Hypothalamus (tissue), 51 donors: ENCODE results near the gene TKFC.

Source experiments
- DNase-seq, 51 donors: peaks; one replicate each; lab custom pipeline; 2025; lab: John Stamatoyannopoulos, UW

Gene TKFC

DNA sequence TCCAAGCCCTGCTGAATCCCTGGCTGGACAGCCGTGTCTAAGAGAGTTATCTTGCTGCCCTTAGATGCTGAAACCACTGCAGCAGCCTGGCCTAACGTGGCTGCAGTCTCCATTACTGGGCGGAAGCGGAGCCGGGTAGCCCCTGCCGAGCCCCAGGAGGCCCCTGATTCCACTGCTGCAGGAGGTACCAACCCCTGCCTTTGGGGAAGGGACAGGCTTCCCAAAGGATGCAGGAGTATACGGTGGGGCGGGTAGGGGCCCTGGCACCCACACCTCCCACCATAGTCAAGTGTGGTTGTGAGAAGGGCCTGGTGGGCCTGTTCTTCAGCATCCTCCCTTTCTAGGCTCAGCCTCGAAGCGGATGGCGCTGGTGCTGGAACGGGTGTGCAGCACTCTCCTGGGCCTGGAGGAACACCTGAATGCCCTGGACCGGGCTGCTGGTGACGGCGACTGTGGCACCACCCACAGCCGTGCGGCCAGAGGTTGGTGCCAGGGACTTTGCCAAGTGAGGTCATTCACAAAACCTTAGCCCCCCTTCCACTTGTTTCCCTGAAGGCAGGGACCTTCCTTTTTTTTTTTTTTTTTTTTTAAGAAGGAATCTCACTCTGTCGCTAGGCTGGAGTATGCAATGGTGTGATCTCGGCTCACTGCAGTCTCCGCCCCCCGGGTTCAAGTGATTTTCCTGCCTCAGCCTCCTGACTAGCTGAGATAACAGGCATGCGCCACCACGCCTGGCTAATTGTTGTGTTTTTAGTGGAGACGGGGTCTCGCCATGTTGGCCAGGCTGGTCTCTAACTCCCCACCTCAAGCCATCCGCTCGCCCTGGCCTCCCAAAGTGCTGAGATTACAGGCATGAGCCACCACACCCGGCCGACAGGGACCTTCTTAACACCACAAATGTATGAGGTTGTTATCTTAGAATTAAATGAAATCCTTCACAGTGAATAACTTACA is 11.0 kb downstream of the TKFC start:
- DNase-seq = no peak

DNA sequence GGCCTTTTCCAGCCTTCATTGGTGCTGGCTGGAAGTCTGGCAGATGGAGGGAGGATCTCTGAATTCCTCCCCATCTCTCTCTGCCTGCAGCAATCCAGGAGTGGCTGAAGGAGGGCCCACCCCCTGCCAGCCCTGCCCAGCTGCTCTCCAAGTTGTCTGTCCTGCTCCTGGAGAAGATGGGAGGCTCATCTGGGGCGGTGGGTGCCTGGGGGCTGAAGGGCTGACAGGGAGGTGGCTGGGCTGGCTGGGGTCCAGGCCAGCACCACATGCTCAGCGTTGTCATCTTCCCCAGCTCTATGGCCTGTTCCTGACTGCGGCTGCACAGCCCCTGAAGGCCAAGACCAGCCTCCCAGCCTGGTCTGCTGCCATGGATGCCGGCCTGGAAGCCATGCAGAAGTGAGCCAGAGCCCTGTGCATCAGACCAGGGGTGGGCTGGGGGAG is 12.2 kb downstream of the TKFC start:
- no peak for DNase-seq

DNA sequence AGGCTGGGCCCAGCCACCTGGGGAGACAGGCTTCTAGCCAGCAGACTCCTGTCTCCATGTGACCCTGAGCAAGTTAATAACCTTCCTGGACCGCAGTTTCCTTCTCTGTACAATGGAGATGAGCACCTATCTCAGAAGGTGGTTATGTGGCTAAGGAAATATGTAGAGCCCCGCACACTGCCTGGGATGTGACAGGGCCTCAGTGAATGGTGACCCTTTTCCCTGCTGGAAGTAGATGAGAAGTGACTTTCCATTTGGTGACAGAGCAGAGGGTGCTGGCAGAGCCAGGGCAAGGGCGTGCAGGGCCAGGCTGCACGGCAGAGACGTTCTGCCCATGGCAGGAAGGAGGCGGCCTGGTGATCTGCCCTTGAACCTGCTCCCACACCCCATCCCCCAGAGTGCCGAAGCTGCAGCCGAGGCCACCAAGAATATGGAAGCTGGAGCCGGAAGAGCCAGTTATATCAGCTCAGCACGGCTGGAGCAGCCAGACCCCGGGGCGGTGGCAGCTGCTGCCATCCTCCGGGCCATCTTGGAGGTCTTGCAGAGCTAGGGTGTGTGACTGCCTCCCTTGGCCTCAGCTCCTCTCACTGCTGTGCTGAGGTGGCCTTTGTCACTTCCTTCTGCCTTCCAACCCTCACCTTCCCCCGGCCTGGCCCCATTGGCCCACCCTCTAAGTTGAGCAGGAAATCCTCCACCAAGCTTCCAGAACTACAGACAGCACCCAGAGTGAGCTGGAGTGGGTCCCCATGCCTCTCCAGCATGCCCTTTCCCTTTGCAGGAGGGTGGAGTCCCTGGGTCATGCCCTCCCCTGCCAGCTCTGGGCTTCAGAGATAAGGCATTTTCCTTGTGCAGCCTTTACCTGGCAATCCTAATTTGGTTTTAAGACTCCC is 13.2 kb downstream of the TKFC start:
- DNase-seq = no peak

DNA sequence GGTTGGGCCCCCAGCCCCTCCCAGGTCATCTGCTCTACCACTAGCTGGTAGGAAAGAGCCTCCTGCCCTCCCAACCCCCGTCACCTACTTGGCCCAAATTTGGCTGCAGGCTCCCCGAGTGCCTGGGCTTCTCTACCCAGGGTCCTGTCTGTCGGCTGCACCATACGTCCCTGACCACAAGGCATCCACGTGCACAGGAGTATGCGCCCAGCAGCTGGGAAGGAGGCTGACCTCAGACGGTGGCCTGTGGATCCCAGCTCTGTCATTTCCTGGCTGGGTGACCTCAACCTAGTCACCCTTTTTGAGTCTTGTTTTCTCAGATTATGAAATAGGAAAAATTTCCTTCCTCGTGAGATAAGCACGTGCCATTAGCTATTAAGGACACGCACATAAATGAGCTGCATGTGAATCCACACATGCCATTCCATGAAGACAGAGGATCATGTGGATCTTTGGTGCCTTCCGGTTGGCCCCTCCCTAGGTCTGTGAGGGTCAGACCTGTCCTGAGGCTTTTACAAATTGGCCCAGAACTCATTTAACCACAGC is 15.0 kb downstream of the TKFC start:
- no peak for DNase-seq

DNA sequence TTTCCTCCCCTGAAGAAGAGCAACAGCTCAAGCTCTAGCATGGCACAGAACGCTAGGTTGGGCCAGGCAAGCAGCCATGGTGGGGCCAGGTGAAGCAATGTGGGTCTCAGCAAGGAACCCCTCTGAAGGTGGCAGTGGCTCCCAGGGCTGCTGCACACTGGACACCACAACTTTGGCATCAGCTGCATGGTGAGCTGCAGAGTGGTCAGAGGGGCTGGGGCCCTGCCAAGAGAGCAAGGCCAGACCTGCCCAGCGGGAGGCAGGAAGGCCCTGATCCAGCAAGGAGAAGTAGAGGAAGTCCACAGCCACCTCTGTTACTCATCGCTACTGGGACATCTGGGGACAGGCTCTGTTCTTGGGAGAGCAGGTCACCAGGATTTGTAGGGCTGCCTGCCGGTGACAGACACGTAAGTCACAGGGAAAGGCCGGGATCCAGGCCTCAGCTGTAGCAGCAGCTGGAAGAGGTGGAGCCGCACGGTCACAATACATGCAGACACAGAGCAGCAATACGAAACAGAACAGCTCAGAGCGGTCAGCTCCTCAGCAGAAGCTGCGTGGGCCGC is 16.2 kb downstream of the TKFC start:
- no peak for DNase-seq

DNA sequence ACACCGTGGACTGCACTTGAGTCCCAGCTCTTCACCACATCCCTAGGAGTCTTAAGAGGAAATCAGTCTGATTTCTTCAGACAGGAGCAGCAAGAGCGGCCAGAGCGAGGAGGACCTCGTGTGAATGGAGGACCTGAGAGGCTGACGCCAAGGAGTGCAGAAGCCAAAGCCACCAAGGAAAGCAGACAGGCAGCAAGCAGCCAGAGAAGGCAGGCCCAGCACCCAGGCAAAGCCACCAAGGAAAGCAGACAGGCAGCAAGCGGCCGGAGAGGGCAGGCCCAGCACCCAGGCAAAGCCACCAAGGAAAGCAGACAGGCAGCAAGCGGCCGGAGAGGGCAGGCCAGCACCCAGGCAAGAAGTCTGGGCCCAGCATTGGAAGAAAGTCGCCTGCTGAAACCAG is 16.9 kb downstream of the TKFC start:
- no peak for DNase-seq

DNA sequence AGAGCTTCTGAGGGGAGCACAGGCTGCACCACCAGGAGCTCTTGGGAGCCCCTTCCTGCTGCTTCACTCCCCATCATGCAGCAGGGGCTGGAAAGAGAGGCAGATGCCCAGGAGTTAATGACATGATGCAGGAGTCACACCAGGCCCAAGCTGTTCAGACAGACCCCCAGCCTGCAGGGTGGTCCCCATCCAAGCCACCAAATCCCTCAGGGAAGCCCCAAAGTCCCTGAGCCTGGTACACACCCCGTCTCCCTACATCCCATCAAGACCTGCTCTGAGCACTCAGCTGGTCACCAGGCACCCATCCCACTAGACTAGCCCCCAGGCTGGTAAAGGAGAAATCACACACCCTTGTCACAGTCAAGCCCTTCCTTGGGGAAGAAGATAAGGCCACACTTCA is 17.3 kb downstream of the TKFC start:
- no peak for DNase-seq

DNA sequence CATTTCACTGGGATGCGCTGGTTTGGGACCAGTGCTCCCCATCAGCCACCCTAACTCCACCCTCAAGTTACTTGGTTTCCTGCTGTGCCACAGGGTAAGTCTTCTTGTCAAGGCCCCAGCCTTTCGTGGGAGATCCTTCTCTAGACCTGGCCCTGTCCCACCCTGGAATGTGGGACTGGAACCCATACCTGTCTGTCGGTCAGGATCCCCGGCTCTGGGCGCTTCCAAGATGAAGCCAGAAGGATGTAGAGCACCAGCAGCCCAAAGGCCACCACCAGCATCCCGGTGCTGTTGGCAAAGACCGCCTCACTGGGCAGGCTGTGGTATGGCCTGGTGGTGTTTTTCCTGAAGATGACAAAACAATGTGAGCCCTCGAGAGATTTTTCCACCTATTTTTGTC is 17.8 kb downstream of the TKFC start:
- DNase-seq = no peak

DNA sequence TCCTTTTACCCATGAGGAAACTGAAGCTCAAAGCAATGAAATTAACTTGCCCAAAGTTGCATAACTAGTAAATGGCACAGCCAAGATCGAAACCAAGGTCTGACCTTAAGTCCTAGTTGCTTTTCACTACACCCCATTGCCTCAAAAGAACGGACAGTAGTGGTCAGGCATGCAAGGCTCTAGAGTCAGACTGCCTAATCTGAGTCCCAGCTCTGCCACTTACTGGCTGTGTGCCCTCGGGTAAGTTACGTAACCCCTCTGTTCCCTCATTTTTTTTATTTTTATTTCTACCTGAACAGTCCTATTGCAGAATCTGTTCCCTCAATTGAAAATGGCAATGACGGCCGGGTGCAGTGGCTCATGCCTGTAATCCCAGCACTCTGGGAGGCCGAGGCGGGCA is 19.0 kb downstream of the TKFC start:
- no peak for DNase-seq

DNA sequence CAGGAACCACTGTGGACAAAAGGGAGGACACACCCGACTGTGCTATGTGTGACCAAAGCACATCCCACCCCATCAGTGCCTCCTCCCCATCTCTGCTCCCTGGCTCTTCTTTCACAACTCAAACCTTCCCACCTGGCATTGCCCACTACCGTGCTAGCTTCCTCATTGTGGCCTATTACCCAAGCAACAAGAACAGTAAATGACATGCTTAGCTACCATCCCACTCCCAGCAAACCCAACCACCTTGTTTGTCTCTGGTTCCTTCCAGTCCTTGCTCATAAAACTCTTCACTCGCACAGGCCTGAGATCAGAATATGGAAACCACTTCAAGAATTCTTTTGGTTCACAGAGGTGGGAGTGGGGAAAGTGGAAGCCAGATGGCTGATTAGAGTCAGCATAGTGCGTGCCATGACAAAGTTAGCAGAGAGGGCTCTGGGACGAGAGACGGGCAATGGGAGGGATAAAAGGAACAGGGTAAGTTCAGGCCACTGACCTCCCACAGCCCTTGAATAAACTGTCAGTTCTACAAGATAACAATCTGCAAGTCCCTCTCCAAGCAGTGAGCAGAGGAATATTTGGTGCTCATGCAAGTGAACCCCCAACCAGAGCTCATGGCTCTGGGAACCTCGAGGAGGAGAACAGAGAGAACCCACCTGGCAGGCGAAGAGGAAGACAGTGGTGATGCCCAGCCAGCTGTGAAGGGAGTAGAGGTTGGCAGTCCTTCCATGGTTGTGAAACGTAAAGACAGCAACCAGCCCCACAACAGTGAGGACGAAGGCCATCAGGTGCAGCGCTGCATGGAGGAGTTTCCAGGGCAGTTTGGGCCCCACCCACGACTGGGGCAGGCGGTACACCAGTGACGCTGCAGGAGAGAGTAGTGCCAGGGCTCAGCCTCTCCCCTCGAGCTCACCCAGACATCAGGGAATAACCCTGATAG is 20.4 kb downstream of the TKFC start:
- DNase-seq = no peak

DNA sequence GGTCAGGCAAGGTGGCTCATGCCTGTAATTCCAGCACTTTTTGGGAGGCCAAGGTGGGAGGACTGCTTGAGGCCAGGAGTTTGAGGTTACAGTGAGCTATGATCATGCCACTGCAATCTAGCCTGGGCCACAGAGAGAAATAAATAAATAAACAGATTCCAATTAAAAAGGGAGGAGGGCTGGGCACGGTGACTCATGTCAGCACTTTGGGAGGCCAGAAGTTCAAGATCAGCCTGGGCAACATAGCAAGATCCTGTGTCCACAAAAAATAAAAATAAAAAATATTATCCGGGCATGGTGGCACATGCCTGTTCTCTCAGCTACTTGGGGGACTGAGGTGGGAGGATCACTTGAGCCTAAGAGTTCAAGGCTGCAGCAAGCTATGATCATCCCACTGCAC is 21.2 kb downstream of the TKFC start:
- DNase-seq = no peak

DNA sequence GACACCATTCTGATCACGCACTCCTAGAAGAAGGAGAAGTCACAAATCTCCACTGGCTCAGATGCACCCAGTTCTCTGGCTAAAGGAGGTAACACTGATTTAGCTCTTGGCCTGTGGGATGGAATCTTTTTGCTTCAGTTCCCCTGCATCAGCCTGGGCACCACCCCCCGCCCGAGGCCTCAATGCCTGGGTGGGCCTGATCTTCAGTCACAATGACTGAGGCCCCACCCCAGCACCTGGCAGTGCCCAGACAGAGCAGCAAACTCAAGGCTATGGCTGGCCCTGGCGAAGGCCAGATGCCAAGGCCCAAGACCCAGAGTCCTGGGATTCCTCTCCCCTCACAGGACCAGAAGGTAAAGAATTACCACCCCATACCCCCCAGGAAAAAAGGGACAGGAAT is 23.7 kb downstream of the TKFC start:
- DNase-seq = no peak

DNA sequence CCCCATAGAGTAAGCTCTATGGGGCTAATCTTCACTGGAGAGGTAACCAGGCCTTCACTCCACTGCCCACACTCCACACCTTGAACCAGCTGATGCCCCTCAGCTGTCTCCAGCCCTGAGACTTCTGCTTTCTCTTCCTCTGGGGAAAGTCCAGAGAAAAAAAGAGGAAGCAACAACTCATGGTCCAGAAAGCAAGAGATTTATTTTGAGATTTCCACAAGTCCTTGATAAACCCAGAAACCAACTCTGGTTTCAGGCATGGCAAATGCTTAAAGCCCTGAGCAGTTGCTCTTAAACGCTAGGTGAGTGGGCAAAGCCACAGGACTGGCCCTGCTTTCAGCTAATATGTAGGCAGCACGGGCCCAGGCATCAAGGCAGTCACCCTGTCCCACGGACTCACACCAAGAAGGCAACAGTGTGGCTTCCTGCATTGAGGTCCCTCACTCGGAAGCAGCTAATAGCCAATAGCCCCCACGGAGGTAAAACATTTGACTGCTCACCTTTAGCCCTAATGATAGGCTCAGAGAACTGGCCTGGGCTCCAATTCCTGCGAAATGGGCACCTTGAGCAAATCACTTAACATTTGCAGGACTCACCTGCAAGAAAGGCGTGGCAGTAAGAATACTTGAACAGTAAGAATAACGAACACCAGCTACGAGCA is 24.3 kb downstream of the TKFC start:
- peak in 2 of 51 donors; percentile 7 to 8 for DNase-seq

DNA sequence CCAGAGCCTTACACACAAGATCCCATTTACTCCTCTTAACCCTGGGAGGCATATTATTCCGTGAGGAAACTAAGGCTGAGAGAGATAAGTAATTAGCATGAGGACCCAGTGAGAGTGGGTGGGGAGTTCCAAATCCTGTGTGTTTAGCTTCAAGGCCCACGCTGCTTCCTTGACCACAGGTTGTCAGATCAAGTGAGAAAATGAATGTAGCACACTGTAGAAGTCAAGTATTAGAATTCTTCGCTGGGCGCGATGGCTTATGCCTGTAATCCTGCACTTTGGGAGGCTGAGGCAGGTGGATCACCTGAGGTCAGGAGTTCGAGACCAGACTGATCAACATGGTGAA is 24.8 kb downstream of the TKFC start:
- no peak for DNase-seq

DNA sequence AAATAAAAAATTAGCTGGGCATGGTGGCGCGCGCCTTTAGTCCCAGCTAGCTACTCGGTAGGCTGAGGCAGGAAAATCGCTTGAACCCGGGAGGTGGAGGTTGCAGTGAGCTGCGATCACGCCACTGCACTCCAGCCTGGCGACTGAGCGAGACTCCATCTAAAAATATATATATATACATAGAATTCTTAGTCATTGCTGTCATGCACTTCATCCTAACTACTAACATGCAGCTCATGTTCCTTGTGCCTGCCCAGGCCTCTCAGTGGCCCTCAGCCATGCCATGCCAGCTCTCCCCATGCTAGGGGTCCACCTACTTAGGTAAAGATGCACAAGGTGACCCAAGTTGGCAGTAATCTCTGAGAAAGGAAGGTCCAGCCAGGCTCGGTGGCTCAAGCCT is 25.5 kb downstream of the TKFC start:
- no peak for DNase-seq

DNA sequence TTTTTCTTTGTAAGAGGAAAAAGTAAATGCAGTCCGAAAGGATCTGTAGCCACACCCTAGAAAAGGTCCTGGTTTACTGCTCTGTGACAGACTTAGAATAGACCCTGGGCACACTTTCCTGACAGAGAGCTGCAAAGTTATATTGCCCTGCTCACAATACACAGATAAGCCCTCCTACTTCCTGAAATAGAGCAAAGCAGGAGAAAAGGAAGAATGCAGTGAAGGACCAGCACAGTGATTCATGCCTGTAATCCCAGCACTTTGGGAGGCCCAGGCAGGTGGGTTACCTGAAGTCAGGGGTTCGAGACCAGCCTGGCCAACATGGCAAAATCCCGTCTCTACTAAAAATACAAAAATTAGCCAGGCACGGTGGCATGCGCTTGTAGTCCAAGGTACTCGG is 26.5 kb downstream of the TKFC start:
- no peak for DNase-seq

DNA sequence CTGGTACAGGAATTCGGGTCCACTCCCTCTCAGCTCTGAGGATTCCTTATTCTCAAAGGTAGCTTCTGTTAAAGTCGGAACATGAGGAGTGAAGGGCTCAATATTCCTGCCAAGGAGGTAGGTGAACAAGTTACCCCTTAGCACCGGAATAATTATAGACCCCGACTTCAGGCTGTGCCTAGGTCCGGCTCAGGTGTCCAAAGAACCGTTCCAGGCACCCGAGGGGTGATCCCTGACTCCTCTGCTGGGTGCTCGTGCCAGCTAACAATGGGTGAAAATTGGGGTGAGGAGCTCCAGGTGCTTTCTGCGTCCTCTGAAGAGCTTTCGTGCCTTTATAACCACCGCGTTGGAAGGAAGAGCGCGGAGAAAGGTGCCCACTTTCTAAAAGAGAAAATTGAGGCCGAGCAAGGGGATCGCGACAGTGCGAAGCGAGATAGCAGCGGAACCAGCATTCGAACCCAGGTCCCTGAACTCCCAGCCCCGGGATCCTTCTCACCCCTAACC is 28.3 kb downstream of the TKFC start:
- DNase-seq = peak in 1 of 51 donors; percentile 29

DNA sequence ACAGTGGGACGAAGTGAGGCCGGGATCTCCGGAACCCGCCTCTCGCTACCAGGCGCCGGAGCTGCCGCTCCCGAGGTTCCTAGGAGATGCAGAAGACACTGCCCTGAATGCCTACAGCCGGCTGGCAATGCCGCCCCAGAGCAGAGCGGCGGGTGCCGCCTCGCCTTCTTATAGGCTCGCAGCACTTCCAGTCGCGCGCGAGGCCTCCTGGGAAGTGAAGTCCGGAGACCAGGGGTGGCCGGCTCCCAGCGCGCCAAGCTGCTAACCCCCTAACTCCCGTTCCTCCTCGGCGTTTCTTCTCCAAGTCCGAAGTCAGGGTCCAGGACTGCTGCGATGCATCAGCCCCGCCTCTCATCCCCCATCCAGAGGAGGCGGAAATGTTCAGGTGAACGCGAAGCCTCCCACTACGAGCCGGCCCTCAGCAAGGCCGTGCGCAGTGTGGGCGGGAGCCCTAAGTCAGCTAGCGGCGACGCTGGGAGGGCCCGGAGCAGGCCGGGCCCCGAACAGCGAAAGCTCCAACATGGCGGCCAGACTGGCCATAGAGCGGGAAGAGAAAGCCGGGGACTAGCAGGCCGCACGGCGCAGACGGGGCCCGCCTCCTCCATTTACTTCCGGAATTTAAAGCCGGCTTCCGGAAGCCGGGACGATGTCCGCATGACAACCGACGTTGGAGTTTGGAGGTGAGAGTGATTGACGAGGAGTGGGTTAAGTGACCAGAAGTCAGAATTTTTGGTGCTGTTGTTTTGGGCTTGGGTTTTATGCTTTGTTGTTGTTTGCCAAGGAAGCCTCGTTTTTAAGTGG is 28.9 kb downstream of the TKFC start, which contains the start of the genes CYB561A3 and TMEM138:
Gene CYB561A3 (minus strand): TSS at position 142 of the 801 bp plus-strand sequence. CDS start 5,169 bp downstream, outside the sequence.
Gene TMEM138 (plus strand): TSS at position 634 of the 801 bp plus-strand sequence. CDS start 2,017 bp downstream, outside the sequence.
- DNase-seq = peak; percentile 62 to 98 (median 91)
